ENCODE results near the gene ITM2C.

The ITM2C gene

GRCh38 chr2:230886206-230886605 lies 21.5 kb downstream of the ITM2C start:
- TF ChIP-seq CTCF (IDR thresholded peaks at IDR 0.05; ENCODE audit: low read depth, low read length, missing control alignments), result no peak
- H3K4me3 ChIP-seq (ENCODE audit: low read depth, low read length), result no peak overlapping the region

GRCh38 chr2:230886671-230887071 lies 21.9 kb downstream of the ITM2C start:
- no peak for TF ChIP-seq CTCF (IDR thresholded peaks at IDR 0.05; ENCODE audit: low read depth, low read length, missing control alignments)
- no peak for DNase-seq (ENCODE audit: low read depth)
- H3K4me3 ChIP-seq (ENCODE audit: low read depth, low read length), result no peak overlapping the region

More at GRCh38 chr2:230886206-230886605, 21.5 kb downstream of the ITM2C start:
- DNase-seq (ENCODE audit: low read depth), result no peak

DNA sequence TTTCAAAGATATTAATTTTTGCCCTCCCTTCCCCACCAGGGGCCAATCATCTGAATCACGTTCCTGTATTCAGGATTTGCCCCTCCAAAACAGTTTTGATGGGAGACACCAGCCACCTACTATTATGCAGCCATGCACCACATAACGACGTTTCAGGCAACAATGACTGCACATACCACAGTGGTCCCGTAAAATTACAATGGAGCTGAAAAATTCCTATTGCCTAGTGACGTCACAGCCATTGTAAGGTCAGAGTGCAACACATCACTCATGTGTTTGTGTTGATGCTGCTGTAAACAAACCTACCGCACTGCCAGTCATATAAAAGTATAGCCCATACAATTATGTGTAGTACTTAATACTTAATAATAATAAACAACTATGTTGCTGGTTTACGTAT lies 22.6 kb downstream of the ITM2C start:
- DNase-seq (ENCODE audit: low read depth), result no peak
- no peak overlapping the region for H3K4me3 ChIP-seq (ENCODE audit: low read depth, low read length)
- TF ChIP-seq CTCF (IDR thresholded peaks at IDR 0.05; ENCODE audit: low read depth, low read length, missing control alignments), result no peak

GRCh38 chr2:230888824-230889400 lies 24.2 kb downstream of the ITM2C start:
- no peak overlapping the region for H3K4me3 ChIP-seq (ENCODE audit: low read depth, low read length)
- TF ChIP-seq CTCF (IDR thresholded peaks at IDR 0.05; ENCODE audit: low read depth, low read length, missing control alignments), result no peak
- DNase-seq (ENCODE audit: low read depth), result no peak

DNA sequence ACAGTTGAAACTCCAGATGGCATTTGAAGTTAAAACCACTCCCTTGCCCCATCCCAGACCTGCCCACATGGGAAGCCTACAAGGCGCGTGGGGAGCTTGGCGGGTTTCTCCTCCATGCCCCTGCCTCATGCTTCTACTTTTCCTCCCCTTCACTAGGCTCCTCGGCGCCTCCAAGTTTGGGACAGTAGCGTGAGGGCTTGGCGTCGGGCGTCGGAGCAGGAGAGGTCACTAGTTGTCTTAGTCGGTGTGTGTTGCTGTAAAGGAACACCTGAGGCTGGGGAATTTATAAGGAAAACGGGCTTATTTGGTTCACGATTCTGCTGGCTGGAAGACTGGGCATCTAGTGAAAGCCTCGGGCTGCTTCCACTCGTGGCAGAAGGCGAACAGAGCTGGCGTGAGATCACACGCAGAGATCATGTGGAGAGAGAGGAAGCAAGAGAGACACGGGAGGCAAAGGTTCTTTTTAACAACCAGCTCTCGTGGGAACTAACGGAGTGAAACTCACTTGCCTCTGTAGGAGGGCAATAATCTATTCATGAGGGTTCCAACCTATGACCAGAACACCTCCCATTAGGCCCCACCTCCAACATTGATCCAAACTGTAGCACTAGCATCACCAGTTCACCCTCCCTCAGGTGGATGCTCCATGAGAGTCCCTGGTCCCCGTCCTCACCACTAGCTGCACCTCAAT lies 25.3 kb downstream of the ITM2C start:
- H3K4me3 ChIP-seq (ENCODE audit: low read depth, low read length), result no peak overlapping the region
- no peak for TF ChIP-seq CTCF (IDR thresholded peaks at IDR 0.05; ENCODE audit: low read depth, low read length, missing control alignments)
- DNase-seq (ENCODE audit: low read depth), result no peak

GRCh38 chr2:230890646-230891045 lies 25.9 kb downstream of the ITM2C start:
- no peak overlapping the region for H3K4me3 ChIP-seq (ENCODE audit: low read depth, low read length)
- no peak for TF ChIP-seq CTCF (IDR thresholded peaks at IDR 0.05; ENCODE audit: low read depth, low read length, missing control alignments)
- DNase-seq (ENCODE audit: low read depth), result no peak

DNA sequence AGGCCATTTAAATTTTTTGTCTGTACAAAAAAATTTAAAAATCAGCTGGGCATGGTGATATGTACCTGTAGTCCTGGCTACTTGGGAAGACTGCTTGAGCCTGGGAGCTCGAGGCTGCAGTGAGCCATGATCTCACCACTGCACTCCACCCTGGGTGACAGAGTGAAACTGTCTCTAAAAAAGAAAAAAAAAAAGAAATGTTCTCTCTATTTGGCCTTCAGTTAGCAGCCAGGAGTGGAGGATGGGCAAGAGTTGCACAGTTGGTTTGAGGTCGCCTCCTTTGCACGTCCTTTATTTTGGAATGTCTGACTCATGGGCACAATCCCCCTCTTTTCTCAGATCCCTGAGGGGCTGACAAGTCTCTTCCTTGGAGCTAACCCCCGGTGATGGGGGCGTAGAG lies 26.3 kb downstream of the ITM2C start:
- TF ChIP-seq CTCF (IDR thresholded peaks at IDR 0.05; ENCODE audit: low read depth, low read length, missing control alignments), result no peak
- no peak for DNase-seq (ENCODE audit: low read depth)
- H3K4me3 ChIP-seq (ENCODE audit: low read depth, low read length), result no peak overlapping the region

Data from GM12864 (cell line).